Measurements from ENCODE around the gene KCNJ14.
"Not testable (repeated sequence)": the region's sequence is repeated elsewhere in the genome, so short reads cannot be mapped to it uniquely, and the experiment has no call there.

KCNJ14 gene

DNA sequence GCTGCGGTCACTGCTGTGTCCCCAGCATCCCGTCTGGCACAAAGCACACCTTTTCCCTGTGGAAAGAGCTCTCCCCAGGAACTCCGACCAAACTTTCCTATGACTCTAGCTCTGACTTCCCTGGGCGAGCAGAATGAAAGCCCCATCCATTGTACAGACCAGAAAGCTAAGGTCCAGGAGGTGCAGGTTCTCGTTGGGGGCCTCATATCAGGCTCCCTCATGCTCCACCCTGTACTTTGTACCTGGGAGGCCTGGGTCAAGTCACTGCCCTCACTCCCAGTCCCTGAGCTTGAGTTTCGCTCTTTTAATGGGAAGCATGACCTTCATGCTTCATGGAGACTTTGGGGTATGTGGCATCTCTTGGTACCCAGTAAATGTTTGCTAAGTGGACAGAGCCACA, 32.2 kb downstream of the KCNJ14 start:
- Histone ChIP-seq H3K4me1 (ENCODE audit: control insufficient read depth in 1 of 2, insufficient read depth in 1 of 2, low read depth in 1 of 2, low read length in 1 of 2) (peaks cover 0 to 14% of the 10 kb centered on the region in 2 experiments), H3K27ac (no peak overlapping the region), H3K9me3 (no peaks in the 10 kb centered on the region), H3K27me3 (peaks cover 41% of the 10 kb centered on the region), H3K36me3 (no peaks in the 10 kb centered on the region), H3K4me3 (ENCODE audit: low read depth in 1 of 2, low read length in 1 of 2) (no peak overlapping the region)
- TF ChIP-seq, protein P1, sequence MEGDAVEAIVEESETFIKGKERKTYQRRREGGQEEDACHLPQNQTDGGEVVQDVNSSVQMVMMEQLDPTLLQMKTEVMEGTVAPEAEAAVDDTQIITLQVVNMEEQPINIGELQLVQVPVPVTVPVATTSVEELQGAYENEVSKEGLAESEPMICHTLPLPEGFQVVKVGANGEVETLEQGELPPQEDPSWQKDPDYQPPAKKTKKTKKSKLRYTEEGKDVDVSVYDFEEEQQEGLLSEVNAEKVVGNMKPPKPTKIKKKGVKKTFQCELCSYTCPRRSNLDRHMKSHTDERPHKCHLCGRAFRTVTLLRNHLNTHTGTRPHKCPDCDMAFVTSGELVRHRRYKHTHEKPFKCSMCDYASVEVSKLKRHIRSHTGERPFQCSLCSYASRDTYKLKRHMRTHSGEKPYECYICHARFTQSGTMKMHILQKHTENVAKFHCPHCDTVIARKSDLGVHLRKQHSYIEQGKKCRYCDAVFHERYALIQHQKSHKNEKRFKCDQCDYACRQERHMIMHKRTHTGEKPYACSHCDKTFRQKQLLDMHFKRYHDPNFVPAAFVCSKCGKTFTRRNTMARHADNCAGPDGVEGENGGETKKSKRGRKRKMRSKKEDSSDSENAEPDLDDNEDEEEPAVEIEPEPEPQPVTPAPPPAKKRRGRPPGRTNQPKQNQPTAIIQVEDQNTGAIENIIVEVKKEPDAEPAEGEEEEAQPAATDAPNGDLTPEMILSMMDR (IDR thresholded peaks at IDR 0.05) = no peak

DNA sequence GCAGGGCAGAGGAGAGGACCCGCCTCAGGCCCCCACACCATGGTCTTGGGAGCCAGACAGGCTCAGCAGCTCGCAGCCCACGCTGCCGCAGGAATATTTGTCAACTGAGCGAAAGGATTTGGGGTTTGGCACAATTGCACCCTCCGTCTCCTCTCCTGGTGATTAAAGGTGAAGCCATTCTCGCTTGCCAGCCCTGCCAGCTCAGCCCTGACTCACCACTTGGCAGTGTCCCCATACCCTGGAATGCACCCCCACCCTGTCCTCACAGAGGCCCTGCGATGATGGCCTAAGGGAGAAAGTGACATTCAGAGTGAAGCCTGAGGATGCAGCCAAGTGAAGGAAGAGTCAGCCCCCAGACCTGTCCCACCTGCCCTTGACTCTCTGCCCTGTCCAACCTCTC, 32.6 kb downstream of the KCNJ14 start:
- H3K4me1 ChIP-seq (ENCODE audit: control insufficient read depth in 1 of 2, insufficient read depth in 1 of 2, low read depth in 1 of 2, low read length in 1 of 2) = peaks cover 0 to 18% of the 10 kb centered on the region in 2 experiments
- H3K9me3 ChIP-seq = peaks cover 3% of the 10 kb centered on the region
- H3K27ac ChIP-seq = no peak overlapping the region
- peaks cover 45% of the 10 kb centered on the region for H3K27me3 ChIP-seq
- TF ChIP-seq, protein P1 (IDR thresholded peaks at IDR 0.05) = no peak
- H3K36me3 ChIP-seq = no peaks in the 10 kb centered on the region
- H3K4me3 ChIP-seq (ENCODE audit: low read depth in 1 of 2, low read length in 1 of 2) = no peak overlapping the region

DNA sequence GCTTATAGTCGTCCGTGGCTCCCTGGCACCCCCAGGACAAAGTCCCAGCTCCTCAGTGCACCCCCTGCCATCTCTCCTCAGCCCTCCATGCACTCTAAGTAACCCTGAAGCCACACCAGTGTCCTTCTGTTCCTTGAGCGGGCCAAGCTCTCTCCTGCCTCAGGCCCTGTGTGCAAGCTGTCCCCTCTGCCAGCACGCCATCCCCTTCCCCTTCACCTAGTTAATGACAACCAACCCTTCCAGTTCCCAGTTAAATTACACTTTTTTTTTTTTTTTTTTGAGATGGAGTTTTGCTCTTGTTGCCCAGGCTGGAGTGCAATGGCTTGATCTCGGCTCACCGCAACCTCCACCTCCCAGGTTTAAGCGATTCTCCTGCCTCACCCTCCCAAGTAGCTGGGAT, 33.1 kb downstream of the KCNJ14 start:
- Histone ChIP-seq H3K27me3 (peaks cover 50% of the 10 kb centered on the region), H3K4me1 (ENCODE audit: control insufficient read depth in 1 of 2, insufficient read depth in 1 of 2, low read depth in 1 of 2, low read length in 1 of 2) (peaks cover 0 to 23% of the 10 kb centered on the region in 2 experiments)
- H3K4me3 ChIP-seq (ENCODE audit: low read depth in 1 of 2, low read length in 1 of 2); H3K36me3 ChIP-seq; H3K27ac ChIP-seq; H3K9me3 ChIP-seq: not testable (repeated sequence)

DNA sequence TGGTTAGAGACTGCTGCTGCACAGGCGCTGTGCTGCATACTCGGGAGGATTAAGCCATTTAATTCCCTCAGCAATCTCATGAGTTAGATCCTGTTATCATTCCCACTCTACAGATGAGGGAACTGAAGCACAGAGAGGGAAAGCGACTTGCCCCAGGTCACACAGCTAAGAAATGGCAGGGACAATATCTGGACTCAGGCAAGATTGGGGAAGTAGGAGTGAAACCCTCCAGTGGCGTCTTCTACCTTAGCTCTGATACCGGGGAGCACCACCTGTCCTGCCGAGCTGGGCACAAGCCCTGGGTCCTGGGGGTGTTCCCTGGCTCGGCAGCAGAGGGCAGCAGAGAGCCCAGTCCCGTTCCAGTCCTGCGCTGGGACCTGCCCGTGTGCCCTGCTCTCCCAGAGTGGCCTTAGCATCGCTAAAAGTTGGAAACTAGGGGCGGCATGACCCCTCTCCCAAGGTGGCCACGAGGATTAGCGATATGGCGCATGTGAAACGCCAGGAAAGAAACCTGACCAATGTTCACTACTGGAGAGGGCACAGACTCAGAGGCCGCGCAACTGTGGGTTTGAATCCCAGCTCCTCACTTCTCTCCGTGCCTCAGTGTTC, 34.3 kb downstream of the KCNJ14 start:
- H3K9me3 ChIP-seq = peaks cover 5% of the 10 kb centered on the region
- H3K27ac ChIP-seq = no peak overlapping the region
- H3K27me3 ChIP-seq = peaks cover 62% of the 10 kb centered on the region
- H3K36me3 ChIP-seq = no peaks in the 10 kb centered on the region
- no peak overlapping the region for H3K4me3 ChIP-seq (ENCODE audit: low read depth in 1 of 2, low read length in 1 of 2)
- TF ChIP-seq, protein P1 (IDR thresholded peaks at IDR 0.05) = peak; percentile 89
- peaks cover 5 to 28% of the 10 kb centered on the region in 2 experiments for H3K4me1 ChIP-seq (ENCODE audit: control insufficient read depth in 1 of 2, insufficient read depth in 1 of 2, low read depth in 1 of 2, low read length in 1 of 2)

DNA sequence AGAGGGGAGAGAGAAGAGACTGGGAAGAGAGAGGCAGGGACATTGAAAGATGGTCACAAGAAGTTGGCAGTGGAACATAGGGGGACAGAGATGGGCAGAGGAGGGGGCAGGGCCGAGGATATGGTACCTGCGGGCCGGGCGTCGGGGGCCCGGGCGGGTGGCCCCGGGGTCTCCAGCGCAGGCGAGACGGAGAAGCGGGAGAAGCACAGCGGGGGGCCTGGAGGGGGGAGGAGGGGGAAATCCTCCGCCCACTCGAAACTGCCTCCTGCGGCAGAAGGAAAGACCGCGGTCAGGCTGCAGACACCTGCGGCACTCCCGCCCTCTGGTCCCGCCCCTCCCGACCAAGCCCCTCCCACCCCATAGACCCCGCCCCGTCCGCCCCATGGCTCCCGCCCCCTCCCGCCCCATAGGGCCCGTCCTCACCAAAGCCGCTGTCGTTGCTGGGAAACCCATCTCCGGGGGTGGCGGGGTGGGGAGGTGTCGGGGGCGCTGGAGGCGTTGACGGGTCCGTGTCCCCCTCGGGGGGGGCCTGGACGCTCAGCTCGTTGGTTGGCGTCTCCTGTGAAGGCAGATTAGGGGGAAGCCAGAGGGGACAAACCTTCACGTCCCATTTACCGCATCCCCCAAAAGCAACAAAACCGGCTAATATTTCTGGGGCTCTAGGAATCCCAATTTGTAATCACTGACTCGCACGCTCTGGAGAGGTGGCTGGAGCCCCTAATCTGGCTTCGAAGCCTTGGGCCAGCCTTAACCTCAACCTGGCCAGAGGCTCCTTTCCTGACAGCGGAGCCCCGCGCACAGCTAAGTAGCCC, 35.8 kb downstream of the KCNJ14 start:
- TF ChIP-seq, protein P1 (IDR thresholded peaks at IDR 0.05) = no peak
- Histone ChIP-seq H3K36me3 (no peaks in the 10 kb centered on the region), H3K27ac (no peak overlapping the region), H3K4me1 (ENCODE audit: control insufficient read depth in 1 of 2, insufficient read depth in 1 of 2, low read depth in 1 of 2, low read length in 1 of 2) (peaks cover 12 to 37% of the 10 kb centered on the region in 2 experiments), H3K4me3 (ENCODE audit: low read depth in 1 of 2, low read length in 1 of 2) (no peak overlapping the region), H3K9me3 (peaks cover 5% of the 10 kb centered on the region), H3K27me3 (peaks cover 75% of the 10 kb centered on the region)

DNA sequence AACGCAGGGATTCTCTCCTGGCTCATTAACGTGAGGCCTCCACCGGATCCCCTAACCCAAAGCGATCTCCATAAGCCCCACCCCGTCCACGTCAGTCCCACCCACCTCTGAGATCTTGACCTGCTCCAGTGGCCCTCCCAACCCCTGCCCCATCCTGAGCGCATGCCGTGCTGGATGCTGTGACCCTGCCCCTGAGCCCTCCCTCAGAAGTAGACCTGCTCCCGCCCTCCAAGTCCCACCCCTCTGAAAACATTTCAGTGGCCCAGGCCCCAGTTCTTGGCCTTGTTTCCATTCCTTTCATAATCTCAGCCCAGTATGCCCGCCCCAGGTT, 36.4 kb downstream of the KCNJ14 start:
- Histone ChIP-seq H3K27ac (no peak overlapping the region), H3K9me3 (peaks cover 5% of the 10 kb centered on the region), H3K4me1 (ENCODE audit: control insufficient read depth in 1 of 2, insufficient read depth in 1 of 2, low read depth in 1 of 2, low read length in 1 of 2) (peaks cover 12 to 37% of the 10 kb centered on the region in 2 experiments), H3K4me3 (ENCODE audit: low read depth in 1 of 2, low read length in 1 of 2) (no peak overlapping the region), H3K36me3 (no peaks in the 10 kb centered on the region), H3K27me3 (peaks cover 80% of the 10 kb centered on the region)
- TF ChIP-seq, protein P1 (IDR thresholded peaks at IDR 0.05) = no peak

Measured in neutrophil (primary cell).